Ecto neural progenitor cell (in vitro differentiated cells): Measurements from ENCODE around the gene MPZL3.
"Not testable (repeated sequence)": the region's sequence is repeated elsewhere in the genome, so short reads cannot be mapped to it uniquely, and the experiment has no call there.

Experiments
- DNase-seq: peaks from one replicate; pipeline ENCODE4 v3.0.0-alpha.2; 2018; ENCODE audit warnings: low spot score

Gene MPZL3

DNA sequence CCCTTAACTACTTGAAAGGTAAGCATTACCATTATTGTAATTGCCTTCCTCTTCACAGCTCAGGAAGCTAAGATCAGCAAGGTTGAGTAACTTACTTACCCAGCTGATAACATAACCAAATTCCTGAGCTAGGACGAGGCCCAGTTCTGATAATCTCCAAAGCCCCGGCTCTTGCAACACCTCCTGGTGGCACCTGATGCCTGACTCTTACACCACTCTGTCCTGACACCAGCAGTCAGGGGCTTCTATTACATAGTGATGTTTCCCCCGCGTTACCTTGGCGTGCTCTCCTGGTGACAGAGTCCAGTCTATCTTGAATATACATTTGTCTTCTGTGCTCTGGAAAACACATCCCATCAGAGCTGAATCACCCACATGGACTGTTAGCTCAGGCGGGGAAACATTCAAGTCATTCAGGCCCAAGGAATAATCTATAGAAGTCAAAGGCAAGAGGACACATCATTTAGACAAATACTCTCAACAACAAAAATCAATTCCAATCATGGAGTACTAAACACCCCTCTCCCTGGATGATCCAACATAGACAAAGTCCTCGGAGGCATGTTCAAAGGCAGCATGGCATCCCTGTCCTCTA, 39.9 kb downstream of the MPZL3 start:
- DNase-seq, result no peak

DNA sequence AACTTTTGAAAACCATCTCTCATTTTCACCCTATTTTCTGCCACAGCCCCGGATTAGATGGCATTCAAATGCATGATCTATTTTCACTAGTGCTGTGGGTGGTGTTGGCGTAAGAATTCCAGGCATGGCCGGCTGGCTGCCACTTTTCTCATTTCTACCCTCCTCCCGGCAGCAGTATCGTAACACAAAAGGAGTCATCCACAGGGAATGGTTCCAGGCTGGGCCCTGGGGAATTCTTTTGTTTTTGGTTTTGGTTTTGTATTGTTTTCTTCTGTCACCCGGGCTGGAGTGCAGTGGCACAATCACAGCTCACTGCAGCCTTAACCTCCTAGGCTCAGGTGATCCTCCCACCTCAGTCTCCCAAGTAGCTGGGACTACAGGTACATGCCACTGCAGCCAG, 41.2 kb downstream of the MPZL3 start:
- no peak for DNase-seq

DNA sequence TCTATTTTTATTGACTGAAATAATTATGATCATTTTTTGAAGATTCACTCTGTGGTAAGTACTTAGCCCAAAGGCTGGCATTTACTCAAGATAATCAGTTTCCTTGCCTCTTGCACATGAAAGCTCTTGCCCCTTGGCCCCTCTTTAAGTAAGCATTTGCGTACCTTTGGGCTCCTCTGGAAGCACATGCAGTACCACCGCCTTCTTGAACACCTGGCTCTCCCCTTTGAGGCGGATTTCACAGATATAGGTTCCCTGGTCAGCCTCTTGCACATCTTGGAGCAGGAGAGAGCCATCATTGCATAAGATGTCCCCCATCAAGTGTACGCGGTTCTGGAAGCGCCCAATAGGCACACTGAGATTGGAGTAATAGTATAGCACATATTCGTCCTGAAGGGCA, 41.8 kb downstream of the MPZL3 start:
- no peak for DNase-seq

- DNase-seq, result no peak
Measured at GRCh38 chr11:118209033-118209432, 43.1 kb downstream of the MPZL3 start.

- no peak for DNase-seq
Measured at GRCh38 chr11:118207079-118207478, 45.1 kb downstream of the MPZL3 start.

DNA sequence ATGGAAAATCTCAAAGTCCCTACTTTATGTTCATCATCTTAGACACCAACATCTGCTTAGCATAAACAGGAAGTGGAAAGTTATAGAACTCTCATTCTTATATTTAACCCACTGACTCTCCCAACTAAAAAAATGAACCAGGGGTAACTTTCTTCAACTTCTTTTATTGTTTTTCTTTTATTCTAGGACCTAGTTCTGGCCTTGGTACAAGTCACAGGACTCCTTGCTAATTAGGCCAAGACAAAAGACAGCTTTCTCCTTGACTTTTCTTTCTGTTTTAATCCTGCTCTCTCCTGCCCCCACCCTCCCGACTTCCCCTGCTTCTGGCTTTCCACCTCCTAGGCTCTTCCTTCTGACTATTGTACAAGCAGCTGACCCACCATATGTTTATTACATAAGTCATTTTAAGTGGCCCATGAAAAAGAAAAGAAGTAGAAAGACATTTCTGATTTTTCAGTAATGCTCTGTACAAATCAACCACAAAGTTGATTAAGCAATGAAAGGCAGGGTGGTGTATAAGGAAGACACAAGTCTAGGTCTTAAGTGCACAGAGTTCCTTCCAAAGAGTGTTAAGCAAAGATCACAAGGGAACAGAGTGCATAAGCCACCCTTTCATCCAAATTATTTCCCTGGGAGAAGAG, 45.7 kb downstream of the MPZL3 start:
- no peak for DNase-seq

DNA sequence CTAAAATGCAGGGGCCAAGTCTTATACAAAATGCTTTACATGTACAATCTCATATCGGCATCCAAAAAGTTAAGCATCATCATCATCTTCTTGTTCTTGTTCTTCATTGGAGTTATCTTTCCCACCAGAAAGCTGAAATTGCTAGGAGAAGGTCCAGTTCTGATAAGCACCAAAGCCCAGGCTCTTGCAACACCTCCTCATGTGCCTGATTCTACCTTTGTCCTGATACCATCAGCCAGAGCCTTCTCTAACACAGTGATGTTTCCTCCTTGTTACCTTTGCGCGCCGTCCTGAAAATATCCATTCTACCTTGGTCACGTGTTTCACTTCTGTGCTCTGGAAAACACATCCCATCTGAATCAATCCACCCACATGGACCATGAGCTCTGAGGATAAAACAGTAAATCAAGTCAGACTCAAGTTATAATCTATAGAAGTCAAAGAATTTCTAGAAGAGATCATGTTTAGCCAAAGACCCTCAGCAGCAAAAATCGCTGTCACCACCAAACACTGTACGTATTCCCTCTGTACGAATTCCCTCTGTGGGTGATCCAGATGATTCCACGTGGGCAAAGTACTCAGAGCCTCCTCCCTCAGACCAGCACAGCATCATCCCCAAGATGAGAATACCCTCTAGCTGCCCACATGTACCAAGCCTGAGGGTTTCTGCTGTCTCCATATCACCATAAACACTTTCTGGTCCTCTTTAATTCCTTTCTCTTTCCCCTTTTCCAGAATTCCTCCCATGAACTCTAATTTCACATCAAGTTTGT, 46.4 kb downstream of the MPZL3 start:
- DNase-seq, result no peak

- no peak for DNase-seq
Measured at GRCh38 chr11:118202599-118203422, 49.4 kb downstream of the MPZL3 start.

- DNase-seq, result no peak
Measured at GRCh38 chr11:118201966-118202365, 50.2 kb downstream of the MPZL3 start.

GRCh38 chr11:118200901-118201680, 51.1 kb downstream of the MPZL3 start:
- no peak for DNase-seq

DNA sequence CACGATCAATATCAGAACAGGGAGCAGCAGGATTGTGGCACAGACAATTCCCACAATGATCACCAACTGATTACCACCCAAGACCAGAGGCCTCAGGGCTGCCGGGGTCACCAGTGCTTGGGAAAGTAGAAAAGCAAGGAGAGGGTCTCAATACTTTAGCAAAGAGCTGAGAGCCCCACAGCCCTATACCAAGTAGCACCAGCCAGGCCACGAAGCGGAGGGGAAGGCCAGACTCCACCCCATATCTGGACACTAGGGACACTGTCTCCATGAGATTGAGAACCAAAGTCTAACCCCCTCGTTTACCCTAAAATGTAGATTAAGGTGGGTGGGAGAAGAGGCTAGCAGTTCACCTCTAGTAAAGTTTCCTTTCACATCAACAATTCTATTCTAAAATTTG, 51.7 kb downstream of the MPZL3 start:
- DNase-seq, result no peak

- no peak for DNase-seq
Measured at GRCh38 chr11:118199135-118199534, 53.0 kb downstream of the MPZL3 start.

DNA sequence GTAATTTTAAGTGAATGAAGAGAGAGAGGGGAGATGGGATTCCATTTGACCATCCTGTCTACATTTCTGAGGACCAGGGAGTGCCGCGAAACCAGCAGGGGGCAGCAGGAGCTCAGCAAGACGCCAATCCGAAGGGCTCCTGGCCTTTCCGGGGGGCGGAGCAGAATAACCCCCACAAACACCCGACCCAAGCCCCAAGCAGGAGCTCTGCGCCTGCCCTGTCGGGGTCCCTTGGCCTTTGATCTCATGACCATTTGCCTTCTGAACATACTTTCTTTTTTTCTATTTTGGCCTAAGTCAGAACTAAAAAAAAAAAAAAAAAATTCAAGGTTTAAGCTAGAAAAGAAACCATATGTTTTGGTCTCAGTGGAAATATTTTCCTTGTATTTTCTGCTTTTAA, 53.8 kb downstream of the MPZL3 start:
- peak; percentile 80 for DNase-seq

- no peak for DNase-seq
Measured at GRCh38 chr11:118194835-118195627, 57.1 kb downstream of the MPZL3 start.

DNA sequence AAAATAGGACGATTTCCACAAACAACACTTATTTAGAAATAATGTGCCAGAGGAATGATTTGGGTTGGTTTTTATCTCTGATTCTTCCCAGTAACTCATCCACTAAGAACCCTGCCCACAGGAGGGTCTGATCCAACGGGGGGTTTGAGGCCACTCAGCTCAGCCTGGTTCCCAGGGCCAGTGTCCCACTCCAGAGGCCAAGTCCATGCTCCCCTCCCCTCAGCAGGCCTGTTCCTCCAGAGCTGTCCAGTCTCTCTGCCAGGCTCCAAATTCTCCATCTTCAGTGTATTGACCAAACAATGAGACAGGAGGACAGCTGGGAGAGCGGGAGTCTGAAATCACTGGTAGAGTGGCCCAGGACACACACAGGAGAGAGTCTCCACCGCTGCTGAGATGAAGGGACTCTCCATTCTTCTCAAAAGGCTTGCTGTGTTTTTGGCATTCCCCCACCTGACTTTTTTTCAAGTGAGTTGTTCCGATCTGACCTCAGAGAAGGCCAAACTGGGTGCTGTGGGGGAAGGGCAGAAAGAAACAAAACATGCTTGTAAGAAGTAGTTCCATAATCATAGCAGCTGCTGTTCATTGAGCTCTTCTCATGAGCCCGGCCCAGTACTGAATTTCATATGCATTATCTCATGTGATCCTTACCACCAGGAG, 58.1 kb downstream of the MPZL3 start:
- DNase-seq, result no peak

DNA sequence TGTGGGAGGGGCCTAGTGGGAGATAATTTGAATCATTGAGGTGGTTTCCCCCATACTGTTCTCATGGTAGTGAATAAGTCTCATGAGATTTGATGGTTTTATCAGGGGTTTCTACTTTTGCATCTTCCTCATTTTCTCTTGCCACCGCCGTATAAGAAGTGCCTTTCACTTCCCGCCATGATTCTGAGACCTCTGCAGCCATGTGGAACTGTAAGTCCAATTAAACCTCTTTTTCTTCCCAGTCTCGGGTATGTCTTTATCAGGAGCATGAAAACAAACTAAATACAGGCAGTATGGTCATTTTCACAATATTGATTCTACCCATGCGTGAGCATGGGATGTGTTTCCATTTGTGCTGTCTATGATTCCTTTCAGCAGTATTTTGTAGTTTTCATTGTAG, 59.3 kb downstream of the MPZL3 start:
- DNase-seq, result not testable (repeated sequence)

DNA sequence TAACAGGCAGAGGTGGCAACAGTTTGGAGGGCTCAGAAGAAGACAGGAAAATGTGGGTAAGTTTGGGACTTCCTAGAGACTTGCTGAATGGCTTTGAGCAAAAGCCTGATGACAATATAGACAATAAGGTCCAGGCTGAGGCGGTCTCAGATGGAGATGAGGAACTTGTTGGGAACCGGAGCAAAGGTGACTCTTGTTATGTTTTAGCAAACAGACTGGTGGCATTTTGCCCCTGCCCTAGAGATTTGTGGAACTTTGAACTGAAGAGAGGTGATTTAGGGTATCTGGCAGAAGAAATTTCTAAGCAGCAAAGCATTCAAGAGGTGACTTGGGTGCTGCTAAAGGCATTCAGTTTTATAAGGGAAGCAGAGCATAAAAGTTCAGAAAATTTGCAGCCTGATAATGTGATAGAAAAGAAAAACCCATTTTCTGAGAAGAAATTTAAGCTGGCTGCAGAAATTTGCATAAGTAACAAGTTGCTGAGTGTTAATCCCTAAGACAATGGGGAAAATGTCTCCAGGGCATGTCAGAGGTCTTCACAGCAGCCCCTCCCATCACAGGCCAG, 61.1 kb downstream of the MPZL3 start:
- not testable (repeated sequence) for DNase-seq

GRCh38 chr11:118186346-118187107, 65.6 kb downstream of the MPZL3 start:
- no peak for DNase-seq
